IPS-18a (cell line): Measurements from ENCODE around the gene B9D1.

Source experiments
- H3K27ac ChIP-seq: one replicate; pipeline ENCODE4 v1.5.1; 2013; ENCODE audit warnings: low read length
- H3K27me3 ChIP-seq: one replicate; pipeline ENCODE4 v1.6.1; 2013; ENCODE audit warnings: mild to moderate bottlenecking, low read length; ENCODE audit not compliant: control insufficient read depth, insufficient read depth
- H3K36me3 ChIP-seq: one replicate; pipeline ENCODE4 v1.6.1; 2013; ENCODE audit warnings: low read depth, low read length; ENCODE audit not compliant: control insufficient read depth
- H3K4me1 ChIP-seq: one replicate; pipeline ENCODE4 v1.6.1; 2013; ENCODE audit warnings: low read depth, low read length; ENCODE audit not compliant: control insufficient read depth
- H3K4me3 ChIP-seq: one replicate; pipeline ENCODE4 v1.5.1; 2013; ENCODE audit warnings: low read length
- H3K9ac ChIP-seq: one replicate; pipeline ENCODE4 v1.6.1; 2013; ENCODE audit warnings: mild to moderate bottlenecking, low read length, moderate library complexity
- H3K9me3 ChIP-seq: one replicate; pipeline ENCODE4 v1.6.1; 2013; ENCODE audit warnings: low read depth, low read length; ENCODE audit not compliant: control insufficient read depth

The B9D1 gene

DNA sequence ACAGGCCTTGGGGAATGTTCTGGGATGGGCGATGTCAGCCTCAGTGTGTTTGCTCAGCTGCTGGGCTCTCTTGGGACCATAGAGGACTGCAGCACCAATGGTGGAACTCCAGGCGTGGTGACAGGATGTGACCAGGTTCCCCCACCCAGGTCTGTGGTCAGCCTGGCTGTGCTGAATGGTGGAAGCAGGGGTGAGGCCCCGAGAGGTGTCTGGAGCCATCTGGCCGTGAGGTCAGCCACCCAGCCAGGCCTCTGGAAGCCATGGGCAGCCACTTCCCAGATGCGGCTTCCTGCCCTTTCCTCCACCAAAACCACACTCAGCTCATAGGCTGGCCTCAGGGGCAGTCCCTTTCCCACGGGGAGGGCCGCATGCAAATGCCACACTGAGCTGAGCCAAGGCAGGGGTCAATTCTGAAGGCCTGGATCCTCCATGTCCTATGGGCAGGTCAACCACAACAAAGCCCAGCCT, 8.0 kb upstream of the B9D1 start:
- Histone ChIP-seq H3K27ac (no peak overlapping the region), H3K4me3 (no peak overlapping the region), H3K9ac (no peak overlapping the region)

GRCh38 chr17:19369846-19370492, 7.4 kb upstream of the B9D1 start:
- H3K9ac ChIP-seq: no peak overlapping the region

More for the DNA sequence above, 8.0 kb upstream of the B9D1 start:
- H3K27me3 ChIP-seq: no peaks in the 10 kb centered on the region
- no peaks in the 10 kb centered on the region for H3K36me3 ChIP-seq
- H3K9me3 ChIP-seq: no peaks in the 10 kb centered on the region
- H3K4me1 ChIP-seq: peaks cover 6% of the 10 kb centered on the region

DNA sequence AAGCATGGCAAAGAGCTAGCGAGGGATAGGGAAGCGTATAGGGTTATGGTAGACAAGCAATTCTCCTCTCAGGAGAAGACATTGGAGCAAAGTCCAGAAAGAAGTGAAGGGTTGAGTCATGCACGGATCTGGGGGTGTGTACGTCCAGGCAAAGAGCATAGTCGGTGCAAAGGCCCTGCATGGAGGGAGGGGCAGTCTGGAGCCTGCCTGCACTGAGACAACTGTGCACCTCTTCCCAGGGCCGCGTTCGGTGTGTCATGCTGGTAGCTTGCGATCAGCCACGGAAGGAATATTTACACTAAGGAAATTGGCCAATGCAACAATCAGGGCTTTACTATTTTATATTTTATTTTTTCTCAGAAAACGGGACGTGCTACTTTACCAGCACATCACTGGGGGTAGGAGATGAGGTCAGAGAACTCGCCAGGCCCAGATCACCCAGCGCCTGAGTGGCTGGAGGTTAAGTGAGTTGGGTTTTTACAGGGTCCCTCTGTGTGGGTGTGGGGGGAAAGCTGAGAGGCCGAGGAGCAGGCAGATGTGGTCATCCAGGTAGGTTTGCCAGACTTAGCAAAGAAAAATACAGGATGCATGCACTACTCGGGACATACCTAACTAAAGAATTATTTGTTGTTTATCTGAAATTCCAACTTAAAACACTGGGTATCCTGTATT, 6.7 kb upstream of the B9D1 start:
- Histone ChIP-seq H3K9ac (no peak overlapping the region), H3K9me3 (no peaks in the 10 kb centered on the region), H3K4me1 (peaks cover 6% of the 10 kb centered on the region), H3K4me3 (no peak overlapping the region), H3K27me3 (no peaks in the 10 kb centered on the region), H3K27ac (no peak overlapping the region), H3K36me3 (no peaks in the 10 kb centered on the region)

More at GRCh38 chr17:19369846-19370492, 7.4 kb upstream of the B9D1 start:
- H3K4me3 ChIP-seq: no peak overlapping the region
- H3K9me3 ChIP-seq: no peaks in the 10 kb centered on the region
- H3K27ac ChIP-seq: no peak overlapping the region
- no peaks in the 10 kb centered on the region for H3K27me3 ChIP-seq
- no peaks in the 10 kb centered on the region for H3K36me3 ChIP-seq
- H3K4me1 ChIP-seq: peaks cover 6% of the 10 kb centered on the region

- no peaks in the 10 kb centered on the region for H3K9me3 ChIP-seq
- no peaks in the 10 kb centered on the region for H3K36me3 ChIP-seq
- no peak overlapping the region for H3K27ac ChIP-seq
- H3K27me3 ChIP-seq: no peaks in the 10 kb centered on the region
- H3K4me1 ChIP-seq: peaks cover 7% of the 10 kb centered on the region
- H3K4me3 ChIP-seq: no peak overlapping the region
- H3K9ac ChIP-seq: no peak overlapping the region
These were observed 5.7 kb upstream of the B9D1 start for GRCh38 chr17:19368229-19368628.

GRCh38 chr17:19366637-19366972, 4.1 kb upstream of the B9D1 start:
- peaks cover 4% of the 10 kb centered on the region for H3K4me1 ChIP-seq
- no peak overlapping the region for H3K4me3 ChIP-seq
- H3K27ac ChIP-seq: no peak overlapping the region
- no peaks in the 10 kb centered on the region for H3K27me3 ChIP-seq
- no peaks in the 10 kb centered on the region for H3K36me3 ChIP-seq
- H3K9ac ChIP-seq: no peak overlapping the region
- H3K9me3 ChIP-seq: no peaks in the 10 kb centered on the region

DNA sequence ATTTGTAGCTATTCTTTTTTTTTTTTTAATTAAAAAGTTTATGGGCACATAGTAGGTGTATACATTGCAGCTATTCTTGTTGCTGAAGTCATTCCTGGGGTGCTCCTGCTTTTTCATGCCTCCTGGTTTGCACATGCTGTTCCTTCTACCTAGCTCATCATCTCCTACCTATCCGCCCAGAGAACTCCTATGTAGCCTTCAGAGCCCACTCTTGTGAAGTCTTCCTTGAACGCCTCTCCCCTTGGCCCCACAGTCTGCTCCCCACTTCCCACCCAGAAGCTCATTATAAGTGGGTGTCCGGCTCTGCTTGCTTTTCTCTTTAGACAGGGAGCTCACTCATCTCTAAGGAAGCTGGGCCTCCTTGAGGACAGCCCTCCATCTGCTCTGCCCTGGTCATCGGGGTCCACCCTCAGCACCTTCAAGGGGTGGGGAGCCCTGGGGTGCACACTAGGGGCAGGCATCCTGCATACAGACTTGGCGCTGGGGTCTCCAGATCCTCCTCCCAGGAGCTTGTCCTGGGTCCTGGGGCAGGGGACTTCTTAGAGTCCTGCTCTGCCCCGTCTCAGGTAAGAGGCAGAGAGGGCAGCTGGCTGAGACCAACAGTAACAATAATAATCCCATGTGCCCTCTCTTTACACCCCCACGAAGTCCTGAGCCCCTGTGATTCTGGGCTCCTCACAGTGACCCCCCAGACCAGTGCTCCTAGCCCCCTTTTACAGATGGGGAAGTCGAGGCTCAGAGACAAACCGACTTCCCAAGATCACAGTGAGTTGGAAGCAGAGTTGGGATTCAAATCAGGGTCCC, 3.5 kb upstream of the B9D1 start:
- Histone ChIP-seq H3K4me1 (peaks cover 4% of the 10 kb centered on the region), H3K9ac (no peak overlapping the region), H3K27me3 (no peaks in the 10 kb centered on the region)

DNA sequence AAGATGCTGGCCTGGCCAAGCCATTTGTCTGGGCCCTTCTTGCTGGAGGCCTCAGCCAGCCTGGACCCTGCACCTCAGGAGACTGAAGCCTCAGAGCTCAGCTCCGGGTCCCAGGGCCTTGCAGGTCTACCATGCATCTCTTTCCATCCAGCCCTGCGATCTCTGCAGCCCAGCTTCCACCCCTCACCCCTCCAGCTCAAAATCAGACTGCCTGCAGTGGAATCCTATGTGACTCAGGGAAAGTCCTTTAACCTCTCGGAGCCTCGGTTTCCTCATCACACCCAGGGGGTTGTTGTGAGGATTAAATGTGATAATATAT, 2.9 kb upstream of the B9D1 start:
- Histone ChIP-seq H3K4me1 (peaks cover 4% of the 10 kb centered on the region), H3K9me3 (no peaks in the 10 kb centered on the region), H3K4me3 (no peak overlapping the region), H3K27me3 (no peaks in the 10 kb centered on the region), H3K27ac (no peak overlapping the region), H3K36me3 (no peaks in the 10 kb centered on the region), H3K9ac (no peak overlapping the region)

More for the DNA sequence above, 3.5 kb upstream of the B9D1 start:
- no peaks in the 10 kb centered on the region for H3K9me3 ChIP-seq
- no peaks in the 10 kb centered on the region for H3K36me3 ChIP-seq
- H3K4me3 ChIP-seq: no peak overlapping the region
- H3K27ac ChIP-seq: no peak overlapping the region

GRCh38 chr17:19364699-19365498, 2.4 kb upstream of the B9D1 start:
- Histone ChIP-seq H3K27ac (no peak overlapping the region), H3K4me1 (peaks cover 4% of the 10 kb centered on the region), H3K9ac (no peak overlapping the region), H3K9me3 (no peaks in the 10 kb centered on the region), H3K4me3 (no peak overlapping the region), H3K36me3 (no peaks in the 10 kb centered on the region), H3K27me3 (no peaks in the 10 kb centered on the region)

GRCh38 chr17:19363460-19364035, 1.0 kb upstream of the B9D1 start:
- Histone ChIP-seq H3K27me3 (no peaks in the 10 kb centered on the region), H3K4me3 (peak overlapping the region; percentile 82), H3K36me3 (no peaks in the 10 kb centered on the region), H3K27ac (no peak overlapping the region), H3K9ac (no peak overlapping the region), H3K9me3 (no peaks in the 10 kb centered on the region), H3K4me1 (peaks cover 4% of the 10 kb centered on the region)

DNA sequence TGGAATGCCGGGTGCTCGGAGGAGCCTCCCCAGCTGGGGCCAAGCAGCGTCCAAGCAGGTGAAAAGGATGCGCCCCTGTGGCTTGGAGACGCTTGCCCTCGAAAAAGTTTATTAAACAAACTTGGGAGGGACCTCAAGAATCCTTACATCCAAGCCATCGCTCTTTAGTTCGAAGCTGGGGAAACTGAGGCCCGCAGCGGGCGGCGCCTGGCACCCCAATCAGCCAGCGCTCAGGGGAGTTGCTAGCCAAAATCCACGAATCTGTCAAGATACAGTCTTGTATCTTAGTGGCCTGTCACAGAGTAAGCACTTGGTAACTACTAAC, 553 bp upstream of the B9D1 start:
- no peaks in the 10 kb centered on the region for H3K27me3 ChIP-seq
- H3K4me1 ChIP-seq: peaks cover 4% of the 10 kb centered on the region
- H3K9me3 ChIP-seq: no peaks in the 10 kb centered on the region
- H3K27ac ChIP-seq: no peak overlapping the region
- peak overlapping the region; percentile 82 for H3K4me3 ChIP-seq
- no peaks in the 10 kb centered on the region for H3K36me3 ChIP-seq
- no peak overlapping the region for H3K9ac ChIP-seq

DNA sequence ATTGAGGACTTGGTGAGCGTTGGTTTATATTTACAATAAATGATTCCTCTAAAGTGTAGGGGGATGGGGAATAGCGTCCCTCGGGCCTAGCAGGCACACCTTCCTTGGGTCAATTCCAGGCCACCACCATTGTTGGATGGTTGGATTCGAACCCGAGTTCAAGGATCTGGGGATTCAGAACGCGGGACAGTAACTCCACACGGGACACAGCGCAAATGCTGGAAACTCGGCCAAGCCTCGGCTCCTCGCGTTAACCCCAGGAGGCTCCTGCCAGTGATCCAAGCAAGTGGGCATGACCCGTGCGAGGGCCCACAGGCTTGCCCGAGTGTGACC, 613 bp downstream of the B9D1 start:
- Histone ChIP-seq H3K27ac (no peak overlapping the region), H3K36me3 (peaks cover 4% of the 10 kb centered on the region), H3K9me3 (no peaks in the 10 kb centered on the region), H3K4me1 (peaks cover 4% of the 10 kb centered on the region), H3K27me3 (no peaks in the 10 kb centered on the region), H3K9ac (peak overlapping the region; percentile 50), H3K4me3 (peak overlapping the region; percentile 82)
